Lower lobe of right lung (tissue), 2 donors: ENCODE measurements around the gene DST. TPM values are rescaled to one million over a fixed set of nuclear protein-coding genes. Genes with fewer than 3 reads are reported as not detected.
A peak's percentile ranks its signal among the peaks of the same experiment; 100 is the strongest.

Source experiments
- ATAC-seq, 2 donors: fragments of 200-7000 bp; cut with Tn5 transposase; one replicate each; pipeline ENCODE4 v1.9.1; 2020 to 2022; ENCODE audit warnings: mild to moderate bottlenecking in 2 of 2, moderate library complexity in 2 of 2
- DNase-seq: peaks from one replicate; pipeline ENCODE4 v3.0.0-alpha.2; 2020
- H3K27ac ChIP-seq: fragments of 200-600 bp; one replicate; pipeline ENCODE4 v1.8.0; 2022
- H3K27me3 ChIP-seq: fragments of 200-600 bp; one replicate; pipeline ENCODE4 v1.8.0; 2022; ENCODE audit warnings: low read depth
- H3K36me3 ChIP-seq: fragments of 200-600 bp; one replicate; pipeline ENCODE4 v1.8.0; 2022; ENCODE audit warnings: mild to moderate bottlenecking
- H3K4me1 ChIP-seq: fragments of 200-600 bp; one replicate; pipeline ENCODE4 v1.8.0; 2022
- H3K4me3 ChIP-seq: fragments of 200-600 bp; one replicate; pipeline ENCODE4 v1.8.0; 2022; ENCODE audit warnings: mild to moderate bottlenecking
- H3K9me3 ChIP-seq: fragments of 200-600 bp; one replicate; pipeline ENCODE4 v1.8.0; 2022
- intact Hi-C: fragments of 100-400 bp; cut with DNase I; formaldehyde crosslinking; loops from one replicate; pipeline ENCODE4 v1.11.0; 2022
- total RNA-seq: library from RNA; stranded (reverse); fragmentation: NEBNext Ultra II Directional; extraction: Animal tissue kit (Norgen Biotek cat#: 25700); gene quantifications from one replicate; pipeline ENCODE4 v1.2.1, GENCODE V29; 2021
- TF ChIP-seq, protein P1 (sequence below): fragments of 200-600 bp; IDR thresholded peaks from one replicate; pipeline ENCODE4 v1.8.0; 2022; ENCODE audit warnings: antibody characterized with exemption, mild to moderate bottlenecking
- donor health status: DM: no; HTN: yes; CAD: no; lungs with severe emphysema.

Gene DST
- total RNA-seq, 1 donor from 2014 or later: 327 TPM

DNA sequence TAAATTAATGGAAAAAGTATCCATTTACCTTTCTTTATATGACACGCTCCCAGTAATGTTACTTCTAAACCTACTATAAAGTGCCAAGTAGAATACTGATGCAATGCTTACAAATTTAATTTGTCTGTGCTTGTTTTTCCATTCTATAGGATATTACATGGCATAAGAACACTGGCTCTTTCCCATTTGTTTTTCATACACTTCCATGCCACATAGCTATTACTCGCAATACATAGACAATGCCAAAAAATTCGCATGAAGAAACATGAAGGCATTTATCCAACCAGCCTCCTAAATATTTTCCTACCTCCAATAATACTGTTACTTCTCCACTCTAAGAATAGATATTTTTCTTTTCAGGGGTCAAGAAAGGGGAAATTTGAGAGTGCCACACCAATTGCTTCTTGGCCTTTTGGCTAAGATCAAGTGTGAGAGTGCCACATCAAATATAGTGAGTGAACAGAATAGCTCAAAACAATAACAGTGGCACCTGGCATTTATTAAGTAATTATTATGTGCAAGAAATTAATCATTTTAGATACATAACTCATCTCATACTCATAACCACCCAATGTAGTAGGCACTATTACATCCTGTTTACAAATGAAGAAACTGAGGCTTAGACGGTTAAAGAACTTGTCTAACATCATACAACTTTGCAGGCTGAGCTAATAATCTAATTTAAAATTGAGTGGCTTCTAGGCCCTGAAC, 845 bp upstream of the DST start:
- intact Hi-C loops: loop anchor here (10.0 kb wide), 1 partner anchor 51 kb away; no protein-coding TSS in a partner anchor
- no peak for DNase-seq
- TF ChIP-seq, protein P1, sequence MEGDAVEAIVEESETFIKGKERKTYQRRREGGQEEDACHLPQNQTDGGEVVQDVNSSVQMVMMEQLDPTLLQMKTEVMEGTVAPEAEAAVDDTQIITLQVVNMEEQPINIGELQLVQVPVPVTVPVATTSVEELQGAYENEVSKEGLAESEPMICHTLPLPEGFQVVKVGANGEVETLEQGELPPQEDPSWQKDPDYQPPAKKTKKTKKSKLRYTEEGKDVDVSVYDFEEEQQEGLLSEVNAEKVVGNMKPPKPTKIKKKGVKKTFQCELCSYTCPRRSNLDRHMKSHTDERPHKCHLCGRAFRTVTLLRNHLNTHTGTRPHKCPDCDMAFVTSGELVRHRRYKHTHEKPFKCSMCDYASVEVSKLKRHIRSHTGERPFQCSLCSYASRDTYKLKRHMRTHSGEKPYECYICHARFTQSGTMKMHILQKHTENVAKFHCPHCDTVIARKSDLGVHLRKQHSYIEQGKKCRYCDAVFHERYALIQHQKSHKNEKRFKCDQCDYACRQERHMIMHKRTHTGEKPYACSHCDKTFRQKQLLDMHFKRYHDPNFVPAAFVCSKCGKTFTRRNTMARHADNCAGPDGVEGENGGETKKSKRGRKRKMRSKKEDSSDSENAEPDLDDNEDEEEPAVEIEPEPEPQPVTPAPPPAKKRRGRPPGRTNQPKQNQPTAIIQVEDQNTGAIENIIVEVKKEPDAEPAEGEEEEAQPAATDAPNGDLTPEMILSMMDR: no peak
- no peaks in the 10 kb centered on the region for H3K27me3 ChIP-seq
- H3K4me3 ChIP-seq: no peak overlapping the region
- no peak overlapping the region for H3K27ac ChIP-seq
- H3K4me1 ChIP-seq: no peaks in the 10 kb centered on the region
- no peaks in the 10 kb centered on the region for H3K9me3 ChIP-seq
- peaks cover 28% of the 10 kb centered on the region for H3K36me3 ChIP-seq
- ATAC-seq: no peak

DNA sequence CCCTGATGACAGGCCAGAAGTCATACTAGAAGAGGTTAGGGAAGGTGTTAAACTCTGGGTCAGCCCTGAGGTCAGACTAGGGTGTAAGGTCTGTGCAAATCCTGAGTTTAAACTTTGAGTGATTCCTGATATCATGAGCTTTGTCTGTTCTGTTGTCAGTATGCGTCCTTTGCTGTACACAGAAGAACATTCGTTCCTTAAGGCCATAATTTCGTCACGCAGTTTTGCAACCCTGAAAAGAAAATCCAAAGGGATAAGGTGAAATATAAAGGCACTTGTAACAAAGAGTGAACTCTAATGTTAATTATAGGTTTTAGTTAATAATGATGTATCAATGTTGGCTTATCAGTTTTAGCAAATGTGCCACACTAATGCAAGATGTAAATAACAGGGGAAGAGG, 2.3 kb downstream of the DST start:
- H3K4me1 ChIP-seq: no peaks in the 10 kb centered on the region
- H3K9me3 ChIP-seq: no peaks in the 10 kb centered on the region
- TF ChIP-seq, protein P1: no peak
- intact Hi-C loops: loop anchor here (10.0 kb wide), 1 partner anchor 54 kb away; no protein-coding TSS in a partner anchor
- DNase-seq (no peak), ATAC-seq (no peak)
- H3K4me3 ChIP-seq: no peak overlapping the region
- H3K27me3 ChIP-seq: no peaks in the 10 kb centered on the region
- peaks cover 33% of the 10 kb centered on the region for H3K36me3 ChIP-seq
- H3K27ac ChIP-seq: no peak overlapping the region

DNA sequence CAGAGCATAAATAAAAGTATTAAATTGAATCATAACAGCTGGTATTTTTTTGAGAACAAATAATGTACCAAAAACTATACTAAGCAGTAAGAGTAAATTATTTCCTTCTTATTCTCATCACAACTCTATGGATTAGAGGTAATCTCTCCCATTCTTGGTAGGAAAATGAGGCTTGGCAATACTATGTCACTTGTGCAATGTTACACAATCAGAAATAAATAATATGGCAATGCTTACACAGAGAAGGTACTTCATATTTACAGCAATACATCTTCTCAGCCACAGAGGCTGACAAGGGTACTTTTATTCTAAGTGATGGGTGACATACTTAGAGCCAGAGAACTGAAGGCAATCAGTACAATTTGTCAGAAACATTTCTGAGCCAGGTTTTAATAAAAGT, 3.9 kb downstream of the DST start:
- no peak overlapping the region for H3K4me3 ChIP-seq
- TF ChIP-seq, protein P1: no peak
- no peak for ATAC-seq
- no peaks in the 10 kb centered on the region for H3K9me3 ChIP-seq
- no peaks in the 10 kb centered on the region for H3K4me1 ChIP-seq
- H3K27ac ChIP-seq: no peak overlapping the region
- peaks cover 49% of the 10 kb centered on the region for H3K36me3 ChIP-seq
- H3K27me3 ChIP-seq: no peaks in the 10 kb centered on the region
- no peak for DNase-seq
- intact Hi-C loops: loop anchor here (10.0 kb wide), 1 partner anchor 206 kb away; no protein-coding TSS in a partner anchor

DNA sequence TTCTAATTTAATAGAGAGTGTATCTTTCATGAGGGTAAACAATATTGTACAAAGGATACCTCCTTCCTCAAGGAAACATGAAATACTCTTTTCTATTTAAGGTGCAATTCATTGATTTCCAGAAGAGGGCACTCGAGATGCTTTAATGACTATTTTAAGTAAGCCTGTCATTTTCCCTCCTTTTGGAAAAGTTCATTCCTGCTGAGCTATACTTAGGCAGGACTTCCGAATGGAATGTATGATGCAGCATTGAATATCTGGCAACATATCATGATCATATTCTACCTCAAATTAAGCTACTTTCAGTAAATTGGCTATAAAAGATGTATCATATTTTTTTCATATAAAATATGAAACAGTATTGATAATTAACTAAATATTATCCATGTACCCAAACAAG, 5.0 kb downstream of the DST start:
- Histone ChIP-seq H3K4me3 (no peak overlapping the region), H3K27ac (no peak overlapping the region), H3K27me3 (no peaks in the 10 kb centered on the region), H3K36me3 (peaks cover 53% of the 10 kb centered on the region), H3K4me1 (no peaks in the 10 kb centered on the region), H3K9me3 (no peaks in the 10 kb centered on the region)
- DNase-seq (no peak), ATAC-seq (peak in 1 of 2 donors; percentile 51)
- intact Hi-C loops: loop anchor here (10.0 kb wide), 1 partner anchor 207 kb away; no protein-coding TSS in a partner anchor
- TF ChIP-seq, protein P1: peak; percentile 70

DNA sequence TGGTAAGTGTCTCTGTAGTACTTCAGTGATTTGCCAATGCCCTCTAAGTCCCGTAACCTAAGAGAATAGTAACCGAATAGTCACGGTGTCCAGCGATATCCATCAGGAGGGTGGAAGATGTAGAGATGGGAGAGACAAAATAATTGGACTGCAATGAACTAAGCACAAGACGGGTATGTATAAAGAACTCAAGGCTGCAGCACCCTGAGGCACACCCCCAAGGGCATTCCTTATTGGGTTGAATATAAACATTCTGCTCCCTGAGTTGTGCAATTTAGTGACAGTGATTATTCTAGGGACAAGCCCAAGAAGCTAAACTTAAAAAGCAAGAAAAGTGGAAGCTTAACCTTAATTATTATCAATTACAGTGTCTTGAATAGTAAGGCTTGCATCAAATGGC, 14.6 kb downstream of the DST start:
- intact Hi-C loops: no loop called here
- TF ChIP-seq, protein P1: no peak
- ATAC-seq (no peak), DNase-seq (no peak)
- Histone ChIP-seq H3K36me3 (peaks cover 89% of the 10 kb centered on the region), H3K27me3 (no peaks in the 10 kb centered on the region), H3K9me3 (no peaks in the 10 kb centered on the region), H3K27ac (no peak overlapping the region), H3K4me3 (no peak overlapping the region), H3K4me1 (no peaks in the 10 kb centered on the region)
